Karpas-422 (cell line): Measurements from ENCODE around the gene KRT86. TPM values are rescaled to one million over a fixed set of nuclear protein-coding genes. Genes with fewer than 3 reads are reported as not detected.

Experiments
- DNase-seq: peaks from one replicate; pipeline ENCODE4 v3.0.0-alpha.2; 2015
- H2AFZ ChIP-seq: fragments of 200-600 bp; sonication (generic); 2 replicates; pipeline ENCODE4 v1.6.1; 2014; ENCODE audit warnings: antibody characterized with exemption, low read length, mixed read lengths
- H3K27ac ChIP-seq: fragments of 200-600 bp; sonication (generic); 2 replicates; pipeline ENCODE4 v1.5.1; 2014; ENCODE audit warnings: mild to moderate bottlenecking, low read length, moderate library complexity
- H3K27me3 ChIP-seq: fragments of 200-600 bp; sonication (generic); 2 replicates; pipeline ENCODE4 v1.6.1; 2014; ENCODE audit warnings: low read length, mixed read lengths
- H3K36me3 ChIP-seq: fragments of 200-600 bp; sonication (generic); 2 replicates; pipeline ENCODE4 v1.6.1; 2014; ENCODE audit warnings: low read length, mixed read lengths; ENCODE audit not compliant: insufficient read depth
- H3K4me1 ChIP-seq: fragments of 200-600 bp; sonication (generic); 2 replicates; pipeline ENCODE4 v1.6.1; 2014; ENCODE audit warnings: mild to moderate bottlenecking, low read length, mixed read lengths
- H3K4me2 ChIP-seq: fragments of 200-600 bp; sonication (generic); 2 replicates; pipeline ENCODE4 v1.6.1; 2014; ENCODE audit warnings: low read length, low read depth, mild to moderate bottlenecking; ENCODE audit not compliant: poor library complexity, severe bottlenecking
- H3K4me3 ChIP-seq: fragments of 200-600 bp; sonication (generic); 2 replicates; pipeline ENCODE4 v1.5.1; 2014; ENCODE audit warnings: mild to moderate bottlenecking, antibody characterized with exemption, low read length, mixed read lengths
- H3K79me2 ChIP-seq: fragments of 200-600 bp; sonication (generic); 2 replicates; pipeline ENCODE4 v1.6.1; 2014; ENCODE audit warnings: mild to moderate bottlenecking, low read length, mixed read lengths
- H3K9ac ChIP-seq: fragments of 200-600 bp; sonication (generic); 2 replicates; pipeline ENCODE4 v1.6.0; 2014; ENCODE audit warnings: low read length
- H3K9me2 ChIP-seq: fragments of 200-600 bp; sonication (generic), shearing (Covaris generic); replicated peaks from 2 replicates; pipeline ENCODE4 v1.6.0; 2014; ENCODE audit warnings: mild to moderate bottlenecking, low read length, moderate library complexity; ENCODE audit not compliant: insufficient read depth
- H3K9me3 ChIP-seq: fragments of 300-700, 200-600 bp; sonication (generic); 2 replicates; pipeline ENCODE4 v1.6.1; 2014; ENCODE audit warnings: low read length, mixed read lengths
- H4K20me1 ChIP-seq: fragments of 200-600 bp; sonication (generic); 2 replicates; pipeline ENCODE4 v1.6.1; 2014; ENCODE audit warnings: mild to moderate bottlenecking, antibody characterized with exemption, low read length, low read depth; ENCODE audit not compliant: insufficient read depth
- total RNA-seq: library from RNA; depleted of rRNA; stranded (reverse); fragments of >200 nt; shearing (Covaris generic); gene quantifications from 2 replicates; pipeline ENCODE4 v1.2.3, GENCODE V29; 2014; ENCODE audit warnings: low replicate concordance

Gene KRT86
- total RNA-seq, 1 experiment from 2014 or later, result not detected

GRCh38 chr12:52332381-52332780 lies 57.9 kb downstream of the KRT86 start:
- Histone ChIP-seq H2AFZ (no peak overlapping the region), H3K9me3 (no peaks in the 10 kb centered on the region), H3K79me2 (no peaks in the 10 kb centered on the region), H3K36me3 (no peaks in the 10 kb centered on the region), H4K20me1 (no peaks in the 10 kb centered on the region), H3K4me1 (peaks cover 35% of the 10 kb centered on the region), H3K27ac (no peak overlapping the region), H3K4me3 (no peak overlapping the region), H3K9me2 (no peaks in the 10 kb centered on the region), H3K27me3 (no peaks in the 10 kb centered on the region), H3K4me2 (no peak overlapping the region), H3K9ac (no peak overlapping the region)
- DNase-seq, result no peak

- Histone ChIP-seq H3K9me2 (no peaks in the 10 kb centered on the region), H3K36me3 (no peaks in the 10 kb centered on the region), H3K79me2 (no peaks in the 10 kb centered on the region), H3K4me2 (no peak overlapping the region), H4K20me1 (no peaks in the 10 kb centered on the region), H3K27ac (no peak overlapping the region), H3K9me3 (no peaks in the 10 kb centered on the region), H3K27me3 (no peaks in the 10 kb centered on the region), H3K4me1 (peaks cover 27% of the 10 kb centered on the region), H2AFZ (no peak overlapping the region), H3K4me3 (no peak overlapping the region), H3K9ac (no peak overlapping the region)
- DNase-seq, result no peak
These were observed 58.9 kb downstream of the KRT86 start for GRCh38 chr12:52333321-52333720.

- Histone ChIP-seq H3K79me2 (no peaks in the 10 kb centered on the region), H3K36me3 (no peaks in the 10 kb centered on the region), H3K9me2 (no peaks in the 10 kb centered on the region), H3K9me3 (no peaks in the 10 kb centered on the region), H2AFZ (no peak overlapping the region), H3K27ac (no peak overlapping the region), H3K9ac (no peak overlapping the region), H3K4me3 (no peak overlapping the region), H4K20me1 (no peaks in the 10 kb centered on the region), H3K27me3 (no peaks in the 10 kb centered on the region), H3K4me2 (no peak overlapping the region), H3K4me1 (peaks cover 19% of the 10 kb centered on the region)
- no peak for DNase-seq
These were observed 59.7 kb downstream of the KRT86 start for GRCh38 chr12:52334185-52334584.

GRCh38 chr12:52335598-52336262 lies 61.3 kb downstream of the KRT86 start:
- Histone ChIP-seq H3K27ac (no peak overlapping the region), H3K36me3 (no peaks in the 10 kb centered on the region), H3K9me3 (no peaks in the 10 kb centered on the region)

GRCh38 chr12:52336641-52337040 lies 62.2 kb downstream of the KRT86 start:
- H2AFZ ChIP-seq, result no peak overlapping the region
- H3K79me2 ChIP-seq, result no peaks in the 10 kb centered on the region
- no peak overlapping the region for H3K27ac ChIP-seq
- no peaks in the 10 kb centered on the region for H3K36me3 ChIP-seq
- no peaks in the 10 kb centered on the region for H4K20me1 ChIP-seq
- no peak for DNase-seq
- no peak overlapping the region for H3K4me2 ChIP-seq
- no peak overlapping the region for H3K4me3 ChIP-seq
- no peaks in the 10 kb centered on the region for H3K27me3 ChIP-seq
- H3K9ac ChIP-seq, result no peak overlapping the region
- no peaks in the 10 kb centered on the region for H3K9me2 ChIP-seq
- H3K9me3 ChIP-seq, result no peaks in the 10 kb centered on the region
- H3K4me1 ChIP-seq, result no peaks in the 10 kb centered on the region

More at GRCh38 chr12:52335598-52336262, 61.3 kb downstream of the KRT86 start:
- no peak overlapping the region for H3K4me2 ChIP-seq
- no peaks in the 10 kb centered on the region for H4K20me1 ChIP-seq
- H3K27me3 ChIP-seq, result no peaks in the 10 kb centered on the region
- no peak overlapping the region for H2AFZ ChIP-seq
- peaks cover 6% of the 10 kb centered on the region; the same call in 1 of the 2 replicates for H3K4me1 ChIP-seq
- H3K4me3 ChIP-seq, result no peak overlapping the region
- no peak for DNase-seq
- no peaks in the 10 kb centered on the region for H3K79me2 ChIP-seq
- no peak overlapping the region for H3K9ac ChIP-seq
- no peaks in the 10 kb centered on the region for H3K9me2 ChIP-seq

GRCh38 chr12:52337054-52337453 lies 62.6 kb downstream of the KRT86 start:
- no peak overlapping the region for H2AFZ ChIP-seq

GRCh38 chr12:52338241-52338960 lies 64.0 kb downstream of the KRT86 start:
- no peaks in the 10 kb centered on the region for H3K9me3 ChIP-seq
- H3K27me3 ChIP-seq, result 0 out of 2 replicates have a peak, but pooled peaks cover under 1% of the 10 kb centered on the region
- no peaks in the 10 kb centered on the region for H3K9me2 ChIP-seq
- H3K4me1 ChIP-seq, result no peaks in the 10 kb centered on the region
- H3K79me2 ChIP-seq, result no peaks in the 10 kb centered on the region
- no peaks in the 10 kb centered on the region for H3K36me3 ChIP-seq
- H3K9ac ChIP-seq, result no peak overlapping the region
- H2AFZ ChIP-seq, result no peak overlapping the region
- H3K4me2 ChIP-seq, result no peak overlapping the region
- H3K27ac ChIP-seq, result no peak overlapping the region
- no peak for DNase-seq
- H3K4me3 ChIP-seq, result no peak overlapping the region
- no peaks in the 10 kb centered on the region for H4K20me1 ChIP-seq

More at GRCh38 chr12:52337054-52337453, 62.6 kb downstream of the KRT86 start:
- no peak overlapping the region for H3K27ac ChIP-seq
- no peaks in the 10 kb centered on the region for H3K4me1 ChIP-seq
- no peak for DNase-seq
- H3K36me3 ChIP-seq, result no peaks in the 10 kb centered on the region
- no peaks in the 10 kb centered on the region for H4K20me1 ChIP-seq
- H3K9me3 ChIP-seq, result no peaks in the 10 kb centered on the region
- H3K79me2 ChIP-seq, result no peaks in the 10 kb centered on the region
- H3K4me2 ChIP-seq, result no peak overlapping the region
- no peaks in the 10 kb centered on the region for H3K9me2 ChIP-seq
- no peak overlapping the region for H3K4me3 ChIP-seq
- no peak overlapping the region for H3K9ac ChIP-seq
- H3K27me3 ChIP-seq, result no peaks in the 10 kb centered on the region

- Histone ChIP-seq H3K79me2 (no peaks in the 10 kb centered on the region), H3K9ac (no peak overlapping the region), H3K4me2 (no peak overlapping the region), H3K27ac (no peak overlapping the region), H3K4me1 (no peaks in the 10 kb centered on the region), H3K27me3 (0 out of 2 replicates have a peak, but pooled peaks cover 3% of the 10 kb centered on the region), H2AFZ (no peak overlapping the region), H3K9me2 (no peaks in the 10 kb centered on the region), H3K4me3 (no peak overlapping the region), H4K20me1 (no peaks in the 10 kb centered on the region), H3K9me3 (no peaks in the 10 kb centered on the region), H3K36me3 (no peaks in the 10 kb centered on the region)
- DNase-seq, result no peak
These were observed 66.7 kb downstream of the KRT86 start for GRCh38 chr12:52341066-52341580.
